ENCODE data around the gene GBX1.

The GBX1 gene

GRCh38 chr7:151167197-151167961, at the start of gene GBX1:
TSS of gene GBX1 (minus strand) at chr7:151167694. CDS start at chr7:151167548, 146 bp downstream.
- DNase-seq, result no peak

- no peak for DNase-seq
Observed at GRCh38 chr7:151215396-151215795, 47.9 kb upstream of the GBX1 start.

- no peak for DNase-seq
Observed at GRCh38 chr7:151213826-151214225, 46.3 kb upstream of the GBX1 start.

GRCh38 chr7:151212626-151213025, 45.1 kb upstream of the GBX1 start:
- DNase-seq, result no peak

GRCh38 chr7:151211155-151211772, 43.8 kb upstream of the GBX1 start:
- DNase-seq, result no peak

GRCh38 chr7:151210087-151210854, 42.8 kb upstream of the GBX1 start, which contains the start of gene H2BK1:
TSS of gene H2BK1 (minus strand) at chr7:151210488. CDS start at chr7:151210318, 170 bp downstream.
- no peak for DNase-seq

GRCh38 chr7:151209588-151209987, 42.1 kb upstream of the GBX1 start:
- DNase-seq, result no peak

- DNase-seq, result no peak
Observed at GRCh38 chr7:151208253-151208862, 40.9 kb upstream of the GBX1 start.

- no peak for DNase-seq
Observed at GRCh38 chr7:151207804-151208203, 40.3 kb upstream of the GBX1 start.

- no peak for DNase-seq
Observed at GRCh38 chr7:151207315-151207714, 39.8 kb upstream of the GBX1 start.

- no peak for DNase-seq
Observed at GRCh38 chr7:151206914-151207313, 39.4 kb upstream of the GBX1 start.

GRCh38 chr7:151205730-151206129, 38.2 kb upstream of the GBX1 start:
- DNase-seq, result no peak

GRCh38 chr7:151204383-151205032, 37.0 kb upstream of the GBX1 start:
- DNase-seq, result no peak

- DNase-seq, result no peak
Observed at GRCh38 chr7:151202836-151203235, 35.3 kb upstream of the GBX1 start.

- DNase-seq, result no peak
Observed at GRCh38 chr7:151201751-151202150, 34.3 kb upstream of the GBX1 start.

- DNase-seq, result no peak
Observed at GRCh38 chr7:151201344-151201743, 33.9 kb upstream of the GBX1 start.

- no peak for DNase-seq
Observed at GRCh38 chr7:151198945-151199848, 31.7 kb upstream of the GBX1 start.

- no peak for DNase-seq
Observed at GRCh38 chr7:151197932-151198331, 30.4 kb upstream of the GBX1 start.

GRCh38 chr7:151195616-151196450, 28.3 kb upstream of the GBX1 start:
- no peak for DNase-seq

- DNase-seq, result no peak
Observed at GRCh38 chr7:151194188-151194587, 26.7 kb upstream of the GBX1 start.
